Measurements from ENCODE around the gene PLXNA2. TPM values are rescaled to one million over a fixed set of nuclear protein-coding genes. Genes with fewer than 3 reads are reported as not detected.
A peak's percentile ranks its signal among the peaks of the same experiment; 100 is the strongest.

Gene PLXNA2
- total and polyA plus RNA-seq, 2 of the 4 experiments (the other 2 are of a cell fraction) = 0.72 to 1.1 TPM

- H3K23ac ChIP-seq (ENCODE audit: low read depth, low read length) = no peak overlapping the region
- H4K91ac ChIP-seq (ENCODE audit: insufficient read depth, low read depth, low read length) = no peak overlapping the region
- TF ChIP-seq FOS (IDR thresholded peaks at IDR 0.05; ENCODE audit: low read depth, low read length) (no peak), CTCF (conservative IDR thresholded peaks at IDR 0.05; ENCODE audit: low read depth, low read length) (peak; percentile 35; the same call in 1 of the 2 replicates), POLR2A (IDR thresholded peaks at IDR 0.05; ENCODE audit: low read depth, low read length) (no peak), CEBPB (IDR thresholded peaks at IDR 0.05; ENCODE audit: low read depth, low read length) (no peak), CHD1 (IDR thresholded peaks at IDR 0.05; ENCODE audit: low read depth, low read length) (no peak), RAD21 (IDR thresholded peaks at IDR 0.05; ENCODE audit: low read length) (peak; percentile 33), MAZ (IDR thresholded peaks at IDR 0.05; ENCODE audit: borderline replicate concordance, low read depth, low read length) (no peak), BHLHE40 (IDR thresholded peaks at IDR 0.05; ENCODE audit: low read depth, low read length) (no peak)
- no peaks in the 10 kb centered on the region for H3K79me1 ChIP-seq (ENCODE audit: low read depth in 1 of 2, low read length in 2 of 2)
- no peak overlapping the region for H4K8ac ChIP-seq (ENCODE audit: low read depth in 2 of 2, low read length in 2 of 2)
- H2BK15ac ChIP-seq (ENCODE audit: low read depth, low read length) = no peak overlapping the region
- H3K4me3 ChIP-seq (ENCODE audit: insufficient read depth, low read depth, low read length) = no peak overlapping the region
- no peak overlapping the region for H2BK5ac ChIP-seq (ENCODE audit: low read depth, low read length, poor library complexity, severe bottlenecking)
- BruUV-seq (replicated peaks) = no TSS peak
- H3K9ac ChIP-seq (ENCODE audit: low read depth, low read length) = no peak overlapping the region
- H3K56ac ChIP-seq (ENCODE audit: extremely low read depth, insufficient read depth, low read length) = no peak overlapping the region
- POLR2A ChIA-PET (ENCODE audit: unreplicated experiment) = no interaction called here
- H3K14ac ChIP-seq (replicated peaks; ENCODE audit: low read depth, low read length) = no peak overlapping the region
- no peak overlapping the region for H4K5ac ChIP-seq (ENCODE audit: low read depth, low read length)
- intact Hi-C loops (cut with micrococcal nuclease) (no loop called here), in situ Hi-C loops (cut with MboI; ENCODE audit: low sequenced_read_pairs) (no loop called here), dilution Hi-C loops (cut with HindIII; ENCODE audit: low sequenced_read_pairs, unreplicated experiment) (no loop called here)
- ATAC-seq (ENCODE audit: low read depth) (peak; percentile 35; the same call in 1 of the 2 replicates), DNase-seq (no peak)
- H3K9me1 ChIP-seq (ENCODE audit: insufficient read depth, low read length) = no peaks in the 10 kb centered on the region
- H3K4me2 ChIP-seq (ENCODE audit: low read depth, low read length) = no peak overlapping the region
- CTCF ChIA-PET = interaction anchor here (0.6 to 1.9 kb wide), 4 partner anchors 18 to 356 kb away, joined by 3 to 17 read pairs (median 3); no protein-coding TSS in a partner anchor
- H4K20me1 ChIP-seq (ENCODE audit: insufficient read depth, low read length) = no peaks in the 10 kb centered on the region
- no peak overlapping the region for H2BK120ac ChIP-seq (ENCODE audit: low read depth, low read length)
- no peak overlapping the region for H2AK5ac ChIP-seq (ENCODE audit: low read depth, low read length)
- no peak overlapping the region for H2BK20ac ChIP-seq (ENCODE audit: low read depth, low read length)
- no peak overlapping the region for H3K27ac ChIP-seq (ENCODE audit: insufficient read depth, low read length)
- H3K36me3 ChIP-seq (ENCODE audit: control insufficient read depth, insufficient read depth, low read length) = no peaks in the 10 kb centered on the region
- H3K18ac ChIP-seq (ENCODE audit: low read depth, low read length) = no peak overlapping the region
- WGBS, 2 experiments (ENCODE audit: extremely low coverage in 2 of 2, insufficient read length in 1 of 2) = no CpG with 5 or more reads among the region's 22 CpGs
- H3K4me1 ChIP-seq (ENCODE audit: control insufficient read depth, insufficient read depth, low read length) = peaks cover 1% of the 10 kb centered on the region; the same call in 1 of the 2 replicates
- no peak overlapping the region for H2AK9ac ChIP-seq (replicated peaks; ENCODE audit: low read depth, low read length, poor library complexity)
- no peak overlapping the region for H3K4ac ChIP-seq (ENCODE audit: low read depth, low read length)
- H3K9me3 ChIP-seq (ENCODE audit: control insufficient read depth, insufficient read depth, low read length) = no peaks in the 10 kb centered on the region
- H2AFZ ChIP-seq (replicated peaks; ENCODE audit: low read length, poor library complexity) = no peak overlapping the region
- peaks cover 33% of the 10 kb centered on the region for H3K27me3 ChIP-seq (ENCODE audit: control insufficient read depth, insufficient read depth, low read length)
These were observed 8.0 kb upstream of the PLXNA2 start for GRCh38 chr1:208251911-208252835.
